Measurements from ENCODE around the gene INSIG1.
A peak's percentile ranks its signal among the peaks of the same experiment; 100 is the strongest.

INSIG1 gene

GRCh38 chr7:155305231-155305904 lies 7.7 kb downstream of the INSIG1 start:
- no peak for DNase-seq

GRCh38 chr7:155306673-155307470 lies 9.2 kb downstream of the INSIG1 start:
- DNase-seq = no peak

GRCh38 chr7:155308330-155309020 lies 10.8 kb downstream of the INSIG1 start:
- DNase-seq = no peak

GRCh38 chr7:155309021-155309338 lies 11.3 kb downstream of the INSIG1 start:
- DNase-seq = no peak

DNA sequence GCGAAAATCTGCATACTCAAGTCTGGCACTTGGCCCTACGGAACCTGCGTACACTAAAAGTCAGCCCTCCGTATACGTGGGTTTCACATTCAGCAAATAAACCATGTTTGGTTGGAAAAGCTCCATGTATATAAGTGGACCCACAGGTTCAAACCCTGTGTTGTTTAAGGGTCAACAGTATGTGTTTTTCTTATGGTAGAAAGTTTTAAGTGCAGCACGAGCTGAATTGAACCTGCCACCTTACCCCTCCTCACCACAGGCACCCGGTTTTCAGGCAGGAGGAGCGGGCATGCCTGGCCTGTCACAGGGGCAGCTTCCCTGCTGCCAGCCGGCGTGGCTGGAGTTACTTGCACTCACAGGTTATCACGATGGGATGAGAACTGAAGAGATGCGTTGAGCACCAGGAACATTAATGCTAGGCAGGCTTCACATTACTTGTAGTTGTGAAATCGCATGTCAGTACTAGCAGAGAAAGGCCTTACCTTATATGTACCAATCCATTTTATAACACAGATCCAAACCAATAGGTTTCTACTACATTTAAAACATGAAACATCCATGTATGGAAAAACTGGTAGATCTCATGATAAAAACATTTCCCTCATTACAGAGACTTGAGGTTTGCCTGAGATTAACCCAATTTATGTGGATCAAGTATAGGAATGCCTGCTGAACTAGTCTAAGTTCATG lies 12.9 kb downstream of the INSIG1 start:
- DNase-seq = no peak

GRCh38 chr7:155311826-155312537 lies 14.3 kb downstream of the INSIG1 start:
- no peak for DNase-seq

- no peak for DNase-seq
Measured at GRCh38 chr7:155312633-155313032, 15.0 kb downstream of the INSIG1 start.

- DNase-seq = no peak
Measured at GRCh38 chr7:155313096-155313495, 15.4 kb downstream of the INSIG1 start.

GRCh38 chr7:155315977-155316376 lies 18.3 kb downstream of the INSIG1 start:
- no peak for DNase-seq

- peak; percentile 41 for DNase-seq
Measured at GRCh38 chr7:155316427-155317113, 18.9 kb downstream of the INSIG1 start.

DNA sequence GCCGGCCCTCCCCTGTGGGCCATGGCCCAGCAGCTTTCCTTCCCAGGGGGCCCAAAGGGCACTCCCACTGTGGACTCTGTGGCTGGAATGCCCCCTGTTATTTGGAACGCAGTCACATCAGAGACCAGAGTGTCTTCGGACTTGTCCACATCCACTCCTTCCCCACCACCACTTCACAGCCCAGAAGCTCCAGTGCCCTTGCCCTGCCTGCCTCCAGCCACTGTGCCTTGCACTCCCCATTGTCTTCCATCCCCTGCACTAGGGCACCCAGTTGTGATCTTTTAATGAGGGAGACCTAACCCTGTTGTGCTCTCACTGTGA lies 19.4 kb downstream of the INSIG1 start:
- no peak for DNase-seq

DNA sequence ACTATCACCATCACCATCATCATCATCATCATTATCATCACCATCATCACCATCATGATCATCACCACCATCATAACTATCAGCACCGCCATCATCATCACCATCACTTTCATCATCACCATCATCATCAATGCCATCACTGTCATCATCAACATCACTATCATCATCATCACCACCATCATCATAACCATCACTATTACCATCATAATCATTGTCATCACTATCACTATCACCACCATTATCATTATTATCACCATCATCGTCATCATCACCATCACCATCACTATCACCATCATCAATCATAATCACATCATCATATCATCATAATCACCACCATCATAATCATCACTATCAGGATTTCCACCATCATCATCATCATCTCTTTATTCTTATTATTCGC lies 20.6 kb downstream of the INSIG1 start:
- DNase-seq = no peak

GRCh38 chr7:155322530-155322929 lies 24.9 kb downstream of the INSIG1 start:
- DNase-seq = no peak

DNA sequence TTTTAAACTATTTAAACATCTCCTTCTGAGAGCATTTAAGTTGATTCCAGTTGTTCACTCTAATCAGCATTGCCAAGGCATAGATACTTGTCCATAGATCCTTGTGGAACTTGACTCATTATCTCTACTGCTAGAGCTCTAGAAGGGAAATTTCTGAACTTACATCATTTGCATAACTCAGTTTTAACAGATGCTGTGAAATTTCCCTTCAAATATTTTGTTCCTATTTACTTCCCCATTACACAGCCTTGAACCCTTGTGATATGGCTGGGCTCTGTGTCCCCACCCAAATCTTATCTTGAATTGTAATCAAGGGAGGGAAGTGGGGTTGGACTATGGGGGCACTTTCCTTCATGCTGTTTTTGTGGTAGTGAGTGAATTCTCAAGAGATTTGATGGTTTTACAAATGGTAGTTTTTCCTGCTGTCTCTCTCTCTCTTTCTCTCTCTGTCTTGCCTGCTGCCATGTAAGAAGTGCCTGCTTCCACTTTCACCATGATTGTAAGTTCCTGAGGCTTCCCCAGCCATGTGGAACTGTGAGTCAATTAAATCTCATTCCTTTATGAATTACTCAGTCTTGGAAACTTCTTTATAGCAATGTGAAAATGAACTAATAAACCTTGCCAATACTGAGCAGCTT lies 25.4 kb downstream of the INSIG1 start:
- no peak for DNase-seq

DNA sequence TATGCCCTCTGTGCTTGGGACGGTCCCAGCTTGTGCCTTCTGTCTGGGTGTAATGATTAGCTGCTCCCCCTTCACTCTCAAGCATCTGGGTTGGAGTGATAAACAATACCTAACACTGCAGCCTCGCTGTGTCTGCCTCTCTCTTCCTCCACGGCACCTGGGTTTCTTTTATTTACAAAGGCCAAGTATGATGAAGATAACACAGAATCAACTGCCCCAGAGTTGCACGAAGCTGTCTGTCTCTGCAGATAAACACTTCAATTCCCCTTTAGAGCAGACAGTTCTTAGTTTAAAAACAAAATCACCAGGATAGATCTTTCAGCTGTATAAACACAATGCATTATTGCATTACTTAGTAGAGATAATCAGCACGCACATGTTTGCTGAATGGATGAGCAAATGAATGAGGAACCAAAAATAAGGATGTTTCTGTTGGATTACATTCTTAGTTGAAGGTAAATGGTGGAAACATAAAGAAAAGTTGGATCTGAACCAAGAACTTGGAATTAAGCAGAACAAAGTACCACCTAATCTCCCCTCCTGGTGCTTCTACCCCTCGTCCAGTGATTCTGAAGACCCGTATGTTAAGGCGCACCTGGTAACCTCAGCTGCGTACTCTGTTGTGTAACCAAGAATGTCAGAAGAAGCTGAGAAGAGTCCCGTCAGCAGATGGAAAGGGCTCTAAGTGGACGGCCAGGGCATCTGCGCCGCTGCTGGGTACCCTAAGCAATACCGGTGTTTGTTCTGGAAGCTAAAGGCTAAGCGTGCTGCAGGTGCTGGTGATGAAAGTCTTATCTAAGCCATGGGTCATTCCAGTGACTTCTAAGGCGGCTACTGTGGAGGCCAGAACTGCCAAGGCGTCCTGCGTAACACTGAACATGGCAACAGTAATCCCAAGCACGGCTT lies 26.6 kb downstream of the INSIG1 start:
- DNase-seq = no peak

- DNase-seq = no peak
Measured at GRCh38 chr7:155324918-155325235, 27.2 kb downstream of the INSIG1 start.

GRCh38 chr7:155326385-155326784 lies 28.7 kb downstream of the INSIG1 start:
- no peak for DNase-seq

GRCh38 chr7:155327590-155328320 lies 30.1 kb downstream of the INSIG1 start:
- DNase-seq = peak; percentile 35

GRCh38 chr7:155329225-155329624 lies 31.5 kb downstream of the INSIG1 start:
- no peak for DNase-seq

- no peak for DNase-seq
Measured at GRCh38 chr7:155331396-155331795, 33.7 kb downstream of the INSIG1 start.

Measured in RPMI8226 (cell line).